HEK293 (cell line): Measurements from ENCODE around the gene DHRS11.

Source experiments
- PATZ1 ChIP-seq: fragments of 450-650 bp; formaldehyde crosslinking; IDR thresholded peaks from 2 replicates; pipeline ENCODE4 v1.5.1; 2016; ENCODE audit warnings: missing biosample characterization, missing genetic modification characterization
- PRDM1 ChIP-seq: fragments of 450-650 bp; formaldehyde crosslinking; IDR thresholded peaks from 2 replicates; pipeline ENCODE4; 2016; ENCODE audit warnings: missing biosample characterization, missing genetic modification characterization
- TRIM28 ChIP-seq: IDR thresholded peaks from 2 replicates; pipeline ENCODE4 v1.6.1; 2011; ENCODE audit warnings: low read length, control low read depth, borderline replicate concordance
- YY2 ChIP-seq: fragments of 450-650 bp; formaldehyde crosslinking; IDR thresholded peaks from 2 replicates; pipeline ENCODE4 v1.5.1; 2016; ENCODE audit warnings: missing biosample characterization, missing genetic modification characterization
- ZFP41 ChIP-seq: fragments of 450-650 bp; formaldehyde crosslinking; IDR thresholded peaks from 2 replicates; pipeline ENCODE4 v1.5.1; 2016; ENCODE audit warnings: missing biosample characterization, missing genetic modification characterization, borderline replicate concordance
- ZNF239 ChIP-seq: fragments of 450-650 bp; formaldehyde crosslinking; IDR thresholded peaks from 2 replicates; pipeline ENCODE4 v1.5.1; 2016; ENCODE audit warnings: missing biosample characterization, missing genetic modification characterization
- ZNF433 ChIP-seq: fragments of 450-650 bp; formaldehyde crosslinking; IDR thresholded peaks from 2 replicates; pipeline ENCODE4 v1.5.1; 2016; ENCODE audit warnings: missing biosample characterization, missing genetic modification characterization, low read depth
- ZNF549 ChIP-seq: fragments of 450-650 bp; IDR thresholded peaks from 2 replicates; pipeline ENCODE4 v1.5.1; 2018; ENCODE audit warnings: missing biosample characterization, missing genetic modification characterization, mild to moderate bottlenecking, inconsistent platforms, moderate library complexity
- ZNF747 ChIP-seq: fragments of 450-650 bp; formaldehyde crosslinking; IDR thresholded peaks from 2 replicates; pipeline ENCODE4 v1.5.1; 2016; ENCODE audit warnings: missing biosample characterization, missing genetic modification characterization
- TF ChIP-seq, protein P1 (sequence below): fragments of 450-650 bp; formaldehyde crosslinking; IDR thresholded peaks from 2 replicates; pipeline ENCODE4 v1.5.1; 2016; ENCODE audit warnings: missing biosample characterization, missing genetic modification characterization
- TF ChIP-seq, protein P2 (sequence below): fragments of 450-650 bp; formaldehyde crosslinking; IDR thresholded peaks from 2 replicates; pipeline ENCODE4 v1.5.1; 2016; ENCODE audit warnings: missing biosample characterization, missing genetic modification characterization, low read depth

GRCh38 chr17:36602924-36603384 lies 11.3 kb downstream of the DHRS11 start:
- TF ChIP-seq, protein P1, sequence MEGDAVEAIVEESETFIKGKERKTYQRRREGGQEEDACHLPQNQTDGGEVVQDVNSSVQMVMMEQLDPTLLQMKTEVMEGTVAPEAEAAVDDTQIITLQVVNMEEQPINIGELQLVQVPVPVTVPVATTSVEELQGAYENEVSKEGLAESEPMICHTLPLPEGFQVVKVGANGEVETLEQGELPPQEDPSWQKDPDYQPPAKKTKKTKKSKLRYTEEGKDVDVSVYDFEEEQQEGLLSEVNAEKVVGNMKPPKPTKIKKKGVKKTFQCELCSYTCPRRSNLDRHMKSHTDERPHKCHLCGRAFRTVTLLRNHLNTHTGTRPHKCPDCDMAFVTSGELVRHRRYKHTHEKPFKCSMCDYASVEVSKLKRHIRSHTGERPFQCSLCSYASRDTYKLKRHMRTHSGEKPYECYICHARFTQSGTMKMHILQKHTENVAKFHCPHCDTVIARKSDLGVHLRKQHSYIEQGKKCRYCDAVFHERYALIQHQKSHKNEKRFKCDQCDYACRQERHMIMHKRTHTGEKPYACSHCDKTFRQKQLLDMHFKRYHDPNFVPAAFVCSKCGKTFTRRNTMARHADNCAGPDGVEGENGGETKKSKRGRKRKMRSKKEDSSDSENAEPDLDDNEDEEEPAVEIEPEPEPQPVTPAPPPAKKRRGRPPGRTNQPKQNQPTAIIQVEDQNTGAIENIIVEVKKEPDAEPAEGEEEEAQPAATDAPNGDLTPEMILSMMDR (tag by site-specific recombination): peak; percentile 65
- TF ChIP-seq ZNF747 (tag by site-specific recombination): no peak
- no peak for TF ChIP-seq TRIM28
- TF ChIP-seq ZNF239 (tag by site-specific recombination): no peak
- TF ChIP-seq, protein P2, sequence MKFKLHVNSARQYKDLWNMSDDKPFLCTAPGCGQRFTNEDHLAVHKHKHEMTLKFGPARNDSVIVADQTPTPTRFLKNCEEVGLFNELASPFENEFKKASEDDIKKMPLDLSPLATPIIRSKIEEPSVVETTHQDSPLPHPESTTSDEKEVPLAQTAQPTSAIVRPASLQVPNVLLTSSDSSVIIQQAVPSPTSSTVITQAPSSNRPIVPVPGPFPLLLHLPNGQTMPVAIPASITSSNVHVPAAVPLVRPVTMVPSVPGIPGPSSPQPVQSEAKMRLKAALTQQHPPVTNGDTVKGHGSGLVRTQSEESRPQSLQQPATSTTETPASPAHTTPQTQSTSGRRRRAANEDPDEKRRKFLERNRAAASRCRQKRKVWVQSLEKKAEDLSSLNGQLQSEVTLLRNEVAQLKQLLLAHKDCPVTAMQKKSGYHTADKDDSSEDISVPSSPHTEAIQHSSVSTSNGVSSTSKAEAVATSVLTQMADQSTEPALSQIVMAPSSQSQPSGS (tag by site-specific recombination): no peak
- TF ChIP-seq ZFP41 (tag by site-specific recombination): no peak
- TF ChIP-seq YY2 (tag by site-specific recombination): no peak
- no peak for TF ChIP-seq ZNF549
- peak; percentile 79 for TF ChIP-seq PATZ1 (tag by site-specific recombination)
- TF ChIP-seq ZNF433: no peak
- no peak for TF ChIP-seq PRDM1 (tag by site-specific recombination)
